SU-DHL-6 (cell line): ENCODE measurements around the gene PHF24.

Experiments used
- CTCF ChIP-seq: fragments of 200-600 bp; sonication (generic); IDR thresholded peaks from one replicate; pipeline ENCODE4 v1.5.1; 2017; ENCODE audit warnings: antibody characterized with exemption, mild to moderate bottlenecking, low read length, moderate library complexity; ENCODE audit not compliant: insufficient read depth, poor library complexity, severe bottlenecking
- EZH2phosphoT487 ChIP-seq: fragments of 200-600 bp; sonication (generic), shearing (Covaris generic); conservative IDR thresholded peaks from 2 replicates; pipeline ENCODE4 v1.6.1; 2018; ENCODE audit warnings: mild to moderate bottlenecking, antibody characterized with exemption, low read length, moderate library complexity, mixed read lengths

- no peak for TF ChIP-seq CTCF
- TF ChIP-seq EZH2phosphoT487: no peak
These were observed 29.2 kb upstream of the PHF24 start for GRCh38 chr9:34928921-34929320.
